ENCODE data around the gene GPHA2.
"Not testable (repeated sequence)": the region's sequence is repeated elsewhere in the genome, so short reads cannot be mapped to it uniquely, and the experiment has no call there.

GPHA2 gene

GRCh38 chr11:64935359-64936081, at the start of gene GPHA2:
Gene GPHA2, minus strand, starts transcription at chr11:64935893. Its CDS starts 433 bp downstream, at chr11:64935460.
- H3K36me3 ChIP-seq, result peaks cover 45% of the 10 kb centered on the region
- no peak within 1 kb of the TSS for H3K4me2 ChIP-seq
- H3K9me3 ChIP-seq, result no peaks in the 10 kb centered on the region
- no peak within 1 kb of the TSS for H3K4me3 ChIP-seq
- no peak within 1 kb of the TSS for H3K9ac ChIP-seq
- no peak for TF ChIP-seq Cebpa-rat (IDR thresholded peaks at IDR 0.05)
- no peaks in the 10 kb centered on the region for H4K20me1 ChIP-seq
- no peak within 1 kb of the TSS for H3K27ac ChIP-seq
- peaks cover 6% of the 10 kb centered on the region; the same call in 1 of the 2 replicates for H3K4me1 ChIP-seq
- no peaks in the 10 kb centered on the region for H3K27me3 ChIP-seq

GRCh38 chr11:64983339-64983738, 47.6 kb upstream of the GPHA2 start:
- not testable (repeated sequence) for H3K4me1 ChIP-seq, H4K20me1 ChIP-seq, H3K27ac ChIP-seq, H3K9me3 ChIP-seq, H3K4me3 ChIP-seq, H3K4me2 ChIP-seq, H3K27me3 ChIP-seq, H3K36me3 ChIP-seq, H3K9ac ChIP-seq

- no peak for TF ChIP-seq Cebpa-rat (IDR thresholded peaks at IDR 0.05)
- H3K27ac ChIP-seq, result no peak overlapping the region
- H3K4me1 ChIP-seq, result peaks cover 14% of the 10 kb centered on the region
- H3K36me3 ChIP-seq, result no peaks in the 10 kb centered on the region
- 0 out of 2 replicates have a peak, but pooled peaks cover 1% of the 10 kb centered on the region for H3K27me3 ChIP-seq
- no peaks in the 10 kb centered on the region for H4K20me1 ChIP-seq
- H3K4me3 ChIP-seq, result no peak overlapping the region
- H3K9me3 ChIP-seq, result no peaks in the 10 kb centered on the region
- no peak overlapping the region for H3K4me2 ChIP-seq
- no peak overlapping the region for H3K9ac ChIP-seq
Measured at GRCh38 chr11:64976651-64977050, 41.0 kb upstream of the GPHA2 start.

GRCh38 chr11:64974124-64974523, 38.4 kb upstream of the GPHA2 start:
- peaks cover 25% of the 10 kb centered on the region for H3K4me1 ChIP-seq
- no peak overlapping the region for H3K4me3 ChIP-seq
- no peaks in the 10 kb centered on the region for H3K9me3 ChIP-seq
- H3K27ac ChIP-seq, result no peak overlapping the region
- no peaks in the 10 kb centered on the region for H4K20me1 ChIP-seq
- H3K9ac ChIP-seq, result no peak overlapping the region
- peaks cover 9% of the 10 kb centered on the region; the same call in 1 of the 2 replicates for H3K27me3 ChIP-seq
- H3K4me2 ChIP-seq, result no peak overlapping the region
- no peaks in the 10 kb centered on the region for H3K36me3 ChIP-seq
- TF ChIP-seq Cebpa-rat (IDR thresholded peaks at IDR 0.05), result no peak

- H3K27ac ChIP-seq, result no peak within 1 kb of the TSS
- H3K4me1 ChIP-seq, result peaks cover 25% of the 10 kb centered on the region
- H3K9me3 ChIP-seq, result no peaks in the 10 kb centered on the region
- H3K27me3 ChIP-seq, result peaks cover 9% of the 10 kb centered on the region; the same call in 1 of the 2 replicates
- H3K36me3 ChIP-seq, result no peaks in the 10 kb centered on the region
- peak within 1 kb of the TSS; percentile 54 for H3K4me2 ChIP-seq
- no peak within 1 kb of the TSS for H3K9ac ChIP-seq
- no peaks in the 10 kb centered on the region for H4K20me1 ChIP-seq
- H3K4me3 ChIP-seq, result no peak within 1 kb of the TSS
- no peak for TF ChIP-seq Cebpa-rat (IDR thresholded peaks at IDR 0.05)
Measured at GRCh38 chr11:64971421-64972233, 35.9 kb upstream of the GPHA2 start, which contains the start of gene MAJIN. Gene MAJIN, minus strand, starts transcription at chr11:64972108. Its CDS starts 12,703 bp downstream, at chr11:64959405.

GRCh38 chr11:64970731-64971151, 35.0 kb upstream of the GPHA2 start:
- no peaks in the 10 kb centered on the region for H3K36me3 ChIP-seq
- H3K9me3 ChIP-seq, result no peaks in the 10 kb centered on the region
- H3K27me3 ChIP-seq, result peaks cover 9% of the 10 kb centered on the region; the same call in 1 of the 2 replicates
- no peak for TF ChIP-seq Cebpa-rat (IDR thresholded peaks at IDR 0.05)
- peaks cover 25% of the 10 kb centered on the region for H3K4me1 ChIP-seq
- no peak overlapping the region for H3K27ac ChIP-seq
- H3K9ac ChIP-seq, result no peak overlapping the region
- H3K4me3 ChIP-seq, result no peak overlapping the region
- H4K20me1 ChIP-seq, result no peaks in the 10 kb centered on the region
- peak overlapping the region; percentile 54; the same call in 1 of the 2 replicates for H3K4me2 ChIP-seq

GRCh38 chr11:64969209-64969608, 33.5 kb upstream of the GPHA2 start:
- H3K27ac ChIP-seq, result no peak overlapping the region
- H3K4me2 ChIP-seq, result no peak overlapping the region

GRCh38 chr11:64967375-64967774, 31.7 kb upstream of the GPHA2 start:
- Histone ChIP-seq H3K9me3 (no peaks in the 10 kb centered on the region), H3K36me3 (no peaks in the 10 kb centered on the region), H3K27ac (no peak overlapping the region), H3K9ac (no peak overlapping the region), H4K20me1 (no peaks in the 10 kb centered on the region), H3K4me2 (no peak overlapping the region), H3K4me3 (no peak overlapping the region), H3K4me1 (peaks cover 17% of the 10 kb centered on the region), H3K27me3 (peaks cover 9% of the 10 kb centered on the region; the same call in 1 of the 2 replicates)
- no peak for TF ChIP-seq Cebpa-rat (IDR thresholded peaks at IDR 0.05)

More at GRCh38 chr11:64969209-64969608, 33.5 kb upstream of the GPHA2 start:
- TF ChIP-seq Cebpa-rat (IDR thresholded peaks at IDR 0.05), result no peak
- no peaks in the 10 kb centered on the region for H3K36me3 ChIP-seq
- peaks cover 22% of the 10 kb centered on the region for H3K4me1 ChIP-seq
- H3K27me3 ChIP-seq, result peaks cover 9% of the 10 kb centered on the region; the same call in 1 of the 2 replicates
- no peak overlapping the region for H3K4me3 ChIP-seq
- no peaks in the 10 kb centered on the region for H3K9me3 ChIP-seq
- H4K20me1 ChIP-seq, result no peaks in the 10 kb centered on the region
- no peak overlapping the region for H3K9ac ChIP-seq

- no peaks in the 10 kb centered on the region for H4K20me1 ChIP-seq
- no peak overlapping the region for H3K27ac ChIP-seq
- TF ChIP-seq Cebpa-rat (IDR thresholded peaks at IDR 0.05), result no peak
- peaks cover 6% of the 10 kb centered on the region for H3K4me1 ChIP-seq
- no peaks in the 10 kb centered on the region for H3K27me3 ChIP-seq
- no peaks in the 10 kb centered on the region for H3K36me3 ChIP-seq
- H3K4me2 ChIP-seq, result no peak overlapping the region
- H3K9me3 ChIP-seq, result no peaks in the 10 kb centered on the region
- H3K4me3 ChIP-seq, result no peak overlapping the region
- no peak overlapping the region for H3K9ac ChIP-seq
Measured at GRCh38 chr11:64963072-64963631, 27.5 kb upstream of the GPHA2 start.

Measured in BLaER1 (cell line).